HepG2 (cell line): Measurements from ENCODE around the gene NOC2L. TPM values are rescaled to one million over a fixed set of nuclear protein-coding genes. Genes with fewer than 3 reads are reported as not detected.
A peak's percentile ranks its signal among the peaks of the same experiment; 100 is the strongest.

ENCODE experiments used
- ARNT ChIP-seq: fragments of 450-650 bp; IDR thresholded peaks from 2 replicates; pipeline ENCODE4 v1.6.1; 2017
- ATF6 ChIP-seq: sonication (generic); formaldehyde crosslinking; conservative IDR thresholded peaks from 2 replicates; pipeline ENCODE4 v1.4.0; 2020; ENCODE audit warnings: missing genetic modification reagents
- CERS6 ChIP-seq: sonication (generic); formaldehyde crosslinking; IDR thresholded peaks from 2 replicates; pipeline ENCODE4 v1.5.0; 2020; ENCODE audit warnings: missing genetic modification reagents
- NKX3-1 ChIP-seq: sonication (generic); formaldehyde crosslinking; IDR thresholded peaks from 2 replicates; pipeline ENCODE4 v1.5.0; 2020; ENCODE audit warnings: missing genetic modification reagents
- NR2F2 ChIP-seq: IDR thresholded peaks from 2 replicates; pipeline ENCODE4 v1.6.1; 2012; ENCODE audit warnings: low read depth, inconsistent platforms, borderline replicate concordance
- PBX3 ChIP-seq: sonication (generic); formaldehyde crosslinking; IDR thresholded peaks from 2 replicates; pipeline ENCODE4 v1.8.1; 2023; ENCODE audit warnings: missing genetic modification reagents, inconsistent platforms, borderline replicate concordance
- PHF20 ChIP-seq: sonication (generic); formaldehyde crosslinking; IDR thresholded peaks from 2 replicates; pipeline ENCODE4 v1.5.0; 2020; ENCODE audit warnings: mild to moderate bottlenecking, missing genetic modification reagents
- PHF5A ChIP-seq: IDR thresholded peaks from one replicate; pipeline ENCODE4 v1.6.1; 2018; ENCODE audit warnings: low read depth, missing genetic modification reagents; ENCODE audit not compliant: unreplicated experiment
- ZBTB39 ChIP-seq: sonication (generic); formaldehyde crosslinking; IDR thresholded peaks from 2 replicates; pipeline ENCODE4 v1.5.0; 2020; ENCODE audit warnings: missing genetic modification reagents
- ZMAT5 ChIP-seq: sonication (generic); formaldehyde crosslinking; IDR thresholded peaks from 2 replicates; pipeline ENCODE4 v1.5.0; 2020; ENCODE audit warnings: mild to moderate bottlenecking, low read depth, missing genetic modification reagents, borderline replicate concordance
- ZNF101 ChIP-seq: sonication (generic); formaldehyde crosslinking; IDR thresholded peaks from 2 replicates; pipeline ENCODE4 v1.4.0; 2020; ENCODE audit warnings: mild to moderate bottlenecking, low read depth, missing genetic modification reagents, borderline replicate concordance
- ZNF460 ChIP-seq: sonication (generic); formaldehyde crosslinking; IDR thresholded peaks from 2 replicates; pipeline ENCODE4 v1.5.1; 2020; ENCODE audit warnings: missing genetic modification reagents, mild to moderate bottlenecking, borderline replicate concordance
- ZNF547 ChIP-seq: sonication (generic); formaldehyde crosslinking; IDR thresholded peaks from 2 replicates; pipeline ENCODE4 v1.5.1; 2020; ENCODE audit warnings: mild to moderate bottlenecking, missing genetic modification reagents
- ZNF556 ChIP-seq: sonication (generic); formaldehyde crosslinking; IDR thresholded peaks from 2 replicates; pipeline ENCODE4 v1.4.0; 2020; ENCODE audit warnings: mild to moderate bottlenecking, missing genetic modification reagents, borderline replicate concordance
- ZNF687 ChIP-seq: sonication (generic); formaldehyde crosslinking; IDR thresholded peaks from 2 replicates; pipeline ENCODE4 v1.5.1; 2020; ENCODE audit warnings: mild to moderate bottlenecking, missing genetic modification reagents, moderate library complexity
- polyA plus RNA-seq, 8 experiments: library from polyadenylated mRNA; depleted of rRNA in 3 of 8; stranded (reverse) in 7 of 8; unstranded in 1 of 8; fragments of >200 nt; fragmentation: Illumina TruSeq in 4 of 8; extraction: Trizol in 4 of 8; gene quantifications; 2 replicates each; pipeline versions ENCODE4 v1.2.1 to v1.2.3, GENCODE V29; 2011 to 2016; ENCODE audit warnings: low read depth in 4 of 8, missing spikeins in 1 of 8, mixed read lengths in 1 of 8; ENCODE audit not compliant: insufficient read depth in 1 of 8
- total RNA-seq, 5 experiments: library from RNA; depleted of rRNA; stranded (reverse); fragments of >200 nt; fragmentation: Illumina TruSeq; extraction: Trizol; gene quantifications; 2 replicates each; pipeline ENCODE4 v1.2.3, GENCODE V29; 2016; ENCODE audit warnings: low read depth in 1 of 5

Gene NOC2L
- total and polyA plus RNA-seq, 2 of the 13 experiments (the other 11 are each of a cell fraction or from before 2014, with no cell fraction given), result 32.0 to 103 TPM

- TF ChIP-seq ZNF547 (no peak), CERS6 (CRISPR knock-in tag) (no peak), ZMAT5 (CRISPR knock-in tag) (no peak), NKX3-1 (CRISPR knock-in tag) (no peak), ZNF460 (CRISPR knock-in tag) (no peak), ZNF687 (CRISPR knock-in tag) (peak; percentile 58), ATF6 (no peak), ZNF556 (CRISPR knock-in tag) (0 out of 2 replicates have a peak, but pooled peaks have one; percentile 14), PHF20 (CRISPR knock-in tag) (no peak), ZNF101 (CRISPR knock-in tag) (no peak), PHF5A (no peak), ZBTB39 (no peak), ARNT (no peak), NR2F2 (no peak), PBX3 (CRISPR knock-in tag) (no peak)
These were observed 30.0 kb downstream of the NOC2L start (continued) for GRCh38 chr1:928825-929661.
